HG02852 (cell line): ENCODE results near the gene EIPR1.

Source experiments
- ATAC-seq: cut with Tn5 transposase; IDR thresholded peaks from one replicate; pipeline ENCODE4 v1.9.1; 2021; ENCODE audit warnings: mild to moderate bottlenecking, moderate library complexity; ENCODE audit not compliant: unreplicated experiment

Gene EIPR1

DNA sequence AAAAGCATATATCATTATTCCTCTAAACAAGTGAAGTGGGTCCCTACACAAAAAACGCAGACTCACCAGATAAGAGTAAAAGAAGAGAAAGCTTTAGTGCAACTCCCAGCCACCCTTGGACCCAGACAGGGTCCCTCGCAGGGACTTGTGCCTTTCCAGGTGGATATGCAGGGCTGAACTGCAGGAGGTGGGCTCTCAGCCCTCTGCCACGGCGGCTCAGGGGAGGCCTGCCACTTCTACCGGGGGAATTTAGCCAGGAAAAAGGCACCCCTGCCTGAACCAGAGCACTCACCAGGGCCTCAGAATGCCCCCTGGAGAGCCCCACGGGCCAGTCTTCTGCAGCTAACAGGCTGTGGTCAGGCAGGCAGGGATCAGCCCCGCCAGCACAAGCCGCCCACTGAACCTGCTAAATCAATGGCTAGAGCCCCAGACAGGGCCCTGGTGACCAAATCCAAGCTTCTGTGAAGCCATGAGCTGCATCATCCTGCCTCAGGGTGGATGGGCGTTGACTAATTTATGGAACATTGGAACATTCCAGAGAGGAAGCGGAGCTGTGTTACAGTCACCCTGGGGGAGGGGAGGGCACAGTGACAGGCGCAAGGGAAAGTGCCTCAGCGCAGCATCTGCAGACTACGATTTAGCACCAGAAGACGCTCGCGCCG, 209.3 kb downstream of the EIPR1 start:
- ATAC-seq, result no peak

DNA sequence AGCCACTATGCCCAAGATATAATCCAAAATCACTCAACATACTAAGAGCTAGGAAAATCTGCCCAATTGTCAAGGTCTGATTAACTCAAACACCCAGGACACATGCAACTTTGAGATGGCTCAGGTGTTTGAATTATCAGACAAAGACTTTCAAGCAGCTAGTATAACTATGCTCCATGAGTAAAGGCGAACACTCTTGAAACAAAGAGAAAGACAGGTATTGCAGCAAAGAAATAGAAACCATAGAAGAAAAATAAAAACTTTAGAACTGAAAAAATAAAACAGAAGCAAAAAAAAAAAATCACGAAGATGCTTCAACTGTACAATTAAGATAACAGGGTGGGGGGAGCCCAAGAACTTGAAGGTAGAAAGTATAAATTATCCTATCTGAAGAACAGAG, 214.2 kb downstream of the EIPR1 start:
- no peak for ATAC-seq

DNA sequence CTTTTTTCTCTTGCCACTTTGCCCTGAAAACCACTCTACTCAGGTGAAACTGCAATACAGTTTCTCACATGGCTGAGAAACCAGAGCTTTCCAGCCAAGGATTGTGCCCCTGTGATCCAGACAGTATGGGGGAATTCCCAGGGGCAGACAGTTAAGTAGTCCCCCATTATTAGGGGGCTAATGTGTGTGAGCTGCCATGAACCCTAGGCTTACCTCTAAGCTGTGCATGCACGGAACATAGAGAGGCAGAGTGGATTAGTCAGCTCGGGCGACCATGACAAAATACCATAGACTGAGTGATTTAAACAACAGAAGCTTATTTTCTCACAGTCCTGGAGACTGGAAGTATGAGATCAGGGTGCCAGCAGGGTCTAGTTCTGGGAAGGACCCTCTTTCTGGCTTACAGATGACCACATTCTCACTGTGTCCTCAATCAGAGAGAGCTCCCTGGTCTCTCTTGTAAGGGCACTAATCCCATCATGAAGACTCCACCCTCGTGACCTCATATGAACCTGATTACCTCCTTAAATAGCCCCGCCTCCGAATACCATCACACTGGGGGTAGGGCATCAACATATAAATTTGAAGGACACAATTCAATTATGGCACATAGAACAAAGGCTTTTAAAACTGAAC, 215.1 kb downstream of the EIPR1 start:
- ATAC-seq, result no peak

DNA sequence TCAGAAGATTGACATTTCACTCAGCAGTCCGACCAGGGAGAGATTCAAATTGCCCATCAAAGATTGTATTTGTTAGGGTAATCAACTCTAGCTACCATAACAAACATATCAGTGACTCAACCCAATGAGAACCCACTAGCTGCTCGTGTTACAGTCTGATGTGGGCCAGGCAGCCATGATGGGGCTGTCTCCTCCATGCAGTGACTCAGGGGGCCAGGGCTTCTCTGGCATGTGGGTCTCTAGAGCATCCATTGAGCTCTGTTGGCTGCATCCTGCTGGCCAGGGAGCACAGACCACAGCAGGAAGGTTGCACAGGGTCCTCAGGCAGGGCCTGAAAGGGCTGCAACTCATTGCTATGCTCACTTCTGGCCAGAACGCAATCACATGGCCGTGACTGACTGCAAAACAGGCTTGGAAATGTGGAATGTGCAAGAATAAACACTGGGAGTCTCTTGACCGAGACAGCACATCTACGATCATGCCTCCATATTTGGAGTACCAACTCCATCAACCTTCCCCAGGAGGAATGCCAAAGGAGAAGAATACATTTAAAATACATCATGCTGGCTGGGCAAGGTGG, 216.8 kb downstream of the EIPR1 start:
- no peak for ATAC-seq

DNA sequence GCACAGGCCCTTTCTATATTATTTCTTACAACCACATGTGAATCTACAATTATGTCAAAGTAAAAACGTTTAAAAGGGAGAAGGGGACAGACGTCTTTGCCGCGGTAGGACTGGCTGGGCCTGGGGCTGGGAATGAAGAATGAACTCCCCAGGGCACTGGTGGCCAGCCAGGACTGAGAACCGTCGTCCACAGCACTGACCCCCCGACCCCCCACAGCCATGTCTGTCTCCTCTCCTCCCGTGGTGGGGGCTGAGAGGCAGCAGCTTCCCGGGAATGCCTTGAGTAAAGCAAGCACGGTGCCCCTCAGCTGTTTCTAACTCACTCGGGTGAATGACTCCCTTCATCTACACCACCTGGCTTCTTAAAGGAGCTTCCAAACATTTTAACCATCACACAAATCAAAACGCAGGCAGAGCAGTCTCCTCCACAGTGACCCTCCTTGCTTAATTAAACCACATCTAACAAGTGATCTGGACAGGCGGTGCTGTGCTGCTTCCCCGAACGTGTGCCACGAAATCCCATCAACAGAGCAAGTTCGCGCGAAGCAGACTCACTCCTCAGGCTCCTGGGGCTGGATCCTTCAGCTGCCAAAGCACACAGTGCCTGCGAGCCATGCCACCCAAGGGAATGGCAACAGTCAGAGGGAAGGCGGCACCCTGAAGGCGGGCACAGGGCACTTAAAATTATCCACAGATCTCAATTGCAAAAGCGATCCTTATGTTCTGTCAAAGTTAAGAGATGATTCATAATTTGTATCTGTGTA, 217.7 kb downstream of the EIPR1 start:
- no peak for ATAC-seq

DNA sequence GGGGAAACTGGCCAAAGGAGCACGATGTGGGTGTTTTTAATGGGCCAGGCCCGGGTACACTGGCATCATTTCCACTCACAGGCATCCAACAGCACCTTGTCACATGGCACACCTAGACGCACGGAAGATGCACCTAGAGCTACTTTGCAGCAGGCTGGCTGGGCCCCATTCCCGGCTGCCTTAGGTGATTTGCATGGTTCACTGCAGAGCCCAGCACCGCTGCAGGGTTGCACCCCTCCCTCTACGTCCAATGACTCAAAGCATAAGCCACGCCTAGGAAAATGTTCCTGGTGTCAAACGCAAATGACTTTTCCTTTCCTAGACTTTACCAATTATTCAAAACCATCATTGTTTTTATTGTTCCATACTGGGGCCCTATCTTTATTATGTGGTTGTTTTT, 222.9 kb downstream of the EIPR1 start:
- ATAC-seq, result no peak

DNA sequence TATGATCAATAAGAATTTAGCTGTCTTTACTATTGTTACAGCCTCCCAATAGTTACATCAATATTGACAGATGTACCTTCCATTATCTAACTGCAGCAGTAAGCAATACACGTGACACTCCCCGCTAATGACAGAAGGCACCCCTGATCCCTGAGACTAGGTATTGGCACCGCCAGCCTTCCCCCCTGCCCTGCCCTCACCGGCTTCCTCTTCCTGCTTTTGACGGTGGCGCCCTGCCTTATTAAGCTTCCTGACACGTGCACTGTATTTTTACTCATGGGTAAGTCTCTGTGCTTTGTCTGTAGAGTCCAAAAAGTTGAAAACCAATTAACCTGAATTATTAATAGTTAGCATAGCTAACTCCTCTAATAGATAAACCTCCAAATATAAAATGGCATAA, 223.5 kb downstream of the EIPR1 start:
- no peak for ATAC-seq

DNA sequence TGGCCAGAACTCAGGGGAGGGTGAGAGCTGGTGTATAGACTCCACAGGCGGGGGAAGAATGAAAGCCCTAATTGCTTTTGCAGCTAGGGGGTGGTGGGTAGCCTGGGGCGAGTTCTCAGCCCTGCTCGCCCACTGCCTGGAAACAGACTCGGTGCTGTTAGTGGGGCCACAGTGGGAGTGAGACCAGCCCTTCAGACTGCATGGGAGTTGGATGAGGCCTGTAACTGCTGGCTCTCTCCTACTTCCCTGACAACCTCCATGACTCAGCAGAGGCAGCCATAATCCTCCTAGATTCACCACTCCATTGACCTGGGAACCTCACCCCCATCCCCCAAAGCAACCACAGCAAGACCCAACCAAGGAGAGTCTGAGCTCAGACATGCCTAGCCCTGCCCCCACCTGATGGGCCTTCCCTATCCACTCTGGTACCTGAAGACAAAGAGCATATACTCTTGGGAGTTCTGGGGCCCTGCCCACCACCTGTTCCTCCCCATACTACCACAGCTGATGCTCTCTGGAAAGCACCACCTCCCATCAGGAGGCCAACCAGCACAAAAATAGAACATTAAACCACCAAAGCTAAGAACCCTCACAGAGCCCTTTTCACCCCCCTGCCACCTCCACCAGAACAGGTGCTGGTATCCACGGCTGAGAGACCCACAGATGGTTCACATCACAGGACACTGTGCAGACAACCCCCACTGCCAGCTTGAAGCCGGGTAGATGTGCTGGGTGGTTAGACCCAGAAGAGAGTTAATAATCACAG, 226.3 kb downstream of the EIPR1 start:
- no peak for ATAC-seq

DNA sequence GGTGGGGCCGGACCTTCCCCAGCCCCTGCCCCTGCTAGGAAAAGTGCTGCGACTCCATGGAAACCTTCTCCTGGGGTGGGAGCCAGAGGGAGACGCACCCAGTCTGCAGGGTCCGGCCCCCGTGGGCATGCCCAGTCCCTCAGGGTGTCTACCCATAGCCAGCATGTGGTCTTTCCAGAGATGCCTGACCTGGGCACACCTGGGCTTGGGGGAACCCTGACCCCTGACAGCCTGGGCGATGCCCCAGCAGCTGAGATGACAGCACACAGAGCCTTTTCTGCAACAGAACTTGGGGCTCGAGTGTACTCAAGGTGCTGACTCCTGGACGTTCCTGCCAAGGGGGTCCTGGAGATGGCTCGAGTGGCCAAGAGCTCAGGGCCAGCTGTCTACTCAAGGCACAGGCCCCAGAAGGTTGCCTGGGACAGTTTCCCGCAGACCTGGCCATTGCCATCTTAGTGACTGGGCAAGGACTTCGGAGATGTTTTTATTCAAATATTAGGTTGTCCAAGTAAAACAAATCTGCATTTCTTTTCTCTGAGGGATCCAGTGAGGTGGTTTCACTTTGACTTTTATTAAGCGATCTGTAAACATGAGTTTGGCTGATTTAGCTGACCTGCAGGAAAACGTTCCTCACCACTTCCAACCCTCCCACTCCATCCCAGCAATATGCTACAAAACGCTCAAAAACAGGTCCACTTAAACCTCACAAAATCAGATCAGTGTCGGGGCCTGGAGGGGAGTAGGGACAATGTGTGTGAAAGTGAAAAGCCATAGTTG, 228.0 kb downstream of the EIPR1 start:
- ATAC-seq, result no peak

DNA sequence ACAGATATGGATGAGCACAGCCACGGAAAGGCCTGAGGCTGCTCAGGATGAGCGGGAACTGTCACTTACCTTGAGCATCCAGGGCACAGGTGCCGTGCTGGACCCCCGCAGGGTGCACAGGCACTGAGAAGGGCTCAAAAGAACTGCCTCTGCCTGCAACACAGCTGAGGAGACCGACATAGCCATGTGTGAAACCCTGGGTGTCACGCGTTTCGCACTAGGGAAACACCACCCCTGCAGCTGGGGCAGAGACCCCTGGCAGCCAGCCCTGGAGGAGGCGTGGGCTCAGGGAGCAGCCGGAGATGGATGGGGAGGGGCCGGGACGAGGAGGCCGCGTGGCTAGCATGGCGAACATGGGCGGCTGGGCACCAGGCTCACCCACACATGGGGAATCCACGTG, 228.9 kb downstream of the EIPR1 start:
- no peak for ATAC-seq

DNA sequence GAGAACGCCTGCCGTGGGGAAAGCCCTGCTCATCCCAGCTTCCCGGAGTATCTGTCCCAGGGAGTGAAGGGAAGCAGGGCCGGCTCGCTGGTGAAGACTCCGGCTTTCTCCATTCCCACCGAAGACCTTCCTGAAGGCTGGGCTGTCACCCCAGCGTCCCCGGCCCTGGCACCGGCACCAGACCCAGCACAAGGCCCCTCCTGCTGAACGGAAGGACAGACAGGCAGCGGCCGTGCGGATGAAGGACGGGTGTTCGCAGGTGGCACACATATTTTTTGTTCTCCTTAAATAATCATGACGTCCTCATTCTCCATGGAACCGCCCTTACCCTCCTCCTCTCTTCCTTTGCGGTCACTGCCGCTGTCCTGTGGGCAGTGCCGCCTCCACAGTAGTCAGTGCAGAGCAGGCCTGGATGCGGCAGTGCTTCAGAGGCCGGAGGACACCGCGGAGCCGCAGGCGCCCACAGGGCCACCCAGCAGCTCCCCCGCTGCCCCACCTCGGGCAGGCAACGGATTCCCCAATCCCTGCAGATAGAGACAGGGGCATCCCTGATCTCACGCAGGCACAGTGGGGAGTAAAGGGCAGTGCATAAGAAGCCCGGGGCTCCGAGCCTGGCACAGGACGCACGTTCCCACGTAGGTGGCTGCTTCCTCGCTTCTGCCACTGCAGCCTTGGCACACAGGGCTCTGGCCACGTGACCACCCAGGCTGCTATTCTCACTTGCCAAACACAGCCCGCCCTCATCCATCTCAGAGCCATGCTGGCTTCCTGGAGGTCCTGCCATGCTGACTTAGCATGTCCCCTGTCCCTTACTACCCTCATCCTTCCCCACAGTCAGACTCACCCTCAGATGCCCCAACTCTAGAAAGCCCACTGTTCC, 229.7 kb downstream of the EIPR1 start:
- no peak for ATAC-seq

DNA sequence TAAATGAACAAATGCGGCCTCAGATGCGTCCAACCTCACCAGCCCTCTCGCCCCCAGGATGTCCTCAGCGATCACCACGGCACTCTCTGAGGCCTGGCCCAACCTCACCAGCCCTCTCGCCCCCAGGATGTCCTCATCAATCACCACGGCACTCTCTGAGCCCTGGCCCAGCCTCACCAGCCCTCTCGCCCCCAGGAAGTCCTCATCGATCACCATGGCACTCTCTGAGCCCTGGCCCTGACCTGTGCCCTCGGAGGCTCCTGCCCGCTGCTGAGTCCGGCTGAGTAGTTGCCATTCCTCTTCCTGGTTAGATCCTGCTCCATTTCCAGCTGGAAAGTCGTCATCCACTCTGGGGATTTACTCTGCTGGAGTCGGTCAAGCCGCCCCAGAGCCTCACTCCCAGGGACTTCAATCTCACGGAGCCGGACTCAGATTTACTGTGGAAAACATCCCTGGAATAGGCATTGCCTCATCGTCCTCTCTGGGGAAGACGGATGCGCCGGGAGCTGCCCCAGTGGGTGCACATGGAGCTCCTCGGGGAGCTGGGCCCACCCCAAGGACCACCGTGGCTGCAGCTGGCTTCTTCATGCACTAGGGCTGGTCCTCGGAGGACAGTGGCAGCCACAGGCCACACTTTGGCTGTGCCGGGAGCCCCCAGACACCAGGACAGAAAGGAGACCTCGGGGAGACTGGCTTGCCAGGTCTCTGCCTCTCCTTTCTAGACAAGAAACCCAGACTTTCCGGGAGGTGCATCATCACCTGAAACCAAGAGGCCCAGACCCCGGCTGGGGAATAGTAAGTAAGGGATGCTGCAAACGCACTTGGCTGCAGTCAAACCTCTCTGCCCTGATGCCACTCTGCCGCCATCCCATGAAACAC, 230.6 kb downstream of the EIPR1 start:
- ATAC-seq, result no peak

DNA sequence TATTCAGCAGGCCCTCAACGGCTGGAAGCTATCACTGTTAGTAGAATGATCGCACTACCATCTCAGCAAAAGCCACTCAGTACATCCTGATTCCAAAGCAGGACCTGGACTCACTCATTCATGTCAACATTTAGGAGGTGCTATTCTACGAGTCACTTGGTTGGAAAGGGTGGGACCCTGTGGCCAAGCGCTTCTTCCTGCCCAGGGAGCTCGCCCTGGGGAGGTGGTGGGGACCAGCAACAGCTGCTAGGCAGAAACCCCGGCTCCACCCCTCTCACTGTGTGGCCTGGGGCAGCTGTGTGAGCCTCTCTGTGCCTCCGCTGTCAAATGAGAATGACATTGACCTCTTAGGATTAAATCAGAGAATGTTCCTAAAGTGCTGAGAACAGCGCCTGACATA, 231.4 kb downstream of the EIPR1 start:
- no peak for ATAC-seq

DNA sequence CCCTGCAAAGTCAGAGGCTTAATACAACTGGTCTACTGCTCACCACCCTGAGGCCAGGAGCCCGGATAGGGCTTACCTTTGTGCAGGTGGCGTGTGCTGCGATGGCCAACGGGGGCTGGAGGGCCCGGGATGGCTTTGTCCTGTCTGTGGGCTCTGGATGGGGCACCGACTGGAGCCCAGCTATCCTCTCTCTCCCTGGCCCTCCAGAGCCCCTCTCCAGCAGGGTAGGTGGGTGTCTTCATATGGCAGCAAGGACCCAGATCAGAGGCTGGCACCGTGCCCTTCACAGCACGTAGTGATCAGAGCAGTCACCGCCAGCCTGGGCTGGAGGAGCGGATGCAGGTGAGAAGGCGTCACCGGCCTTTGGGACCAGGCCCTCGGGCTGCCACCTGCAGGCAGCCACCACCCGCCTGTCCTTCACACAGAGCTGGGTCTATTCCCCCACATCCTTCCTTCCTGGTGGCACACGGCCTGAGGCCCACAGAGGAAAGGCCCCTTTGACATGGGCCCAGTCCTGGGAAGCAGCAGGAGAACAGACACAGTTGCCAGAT, 232.1 kb downstream of the EIPR1 start:
- ATAC-seq, result no peak

DNA sequence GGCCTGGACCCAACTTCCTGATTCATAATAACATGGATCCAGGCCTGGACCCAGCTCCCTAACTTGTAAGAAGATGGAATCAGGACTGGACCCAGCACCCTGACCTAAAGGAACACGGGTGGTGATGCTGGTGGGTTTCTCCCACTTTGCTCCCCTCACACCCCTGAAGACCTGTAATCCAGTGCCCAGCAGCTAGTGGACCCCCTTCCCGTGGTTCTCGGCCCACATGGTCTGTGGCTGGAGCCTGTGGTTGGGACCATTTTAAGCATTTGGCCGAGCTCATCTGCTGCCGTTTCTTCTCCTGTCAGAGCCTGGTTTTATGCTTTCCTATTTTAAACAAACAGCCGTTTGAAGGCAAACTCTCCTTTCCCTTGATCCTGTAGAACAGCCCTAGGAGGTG, 232.8 kb downstream of the EIPR1 start:
- ATAC-seq, result no peak

DNA sequence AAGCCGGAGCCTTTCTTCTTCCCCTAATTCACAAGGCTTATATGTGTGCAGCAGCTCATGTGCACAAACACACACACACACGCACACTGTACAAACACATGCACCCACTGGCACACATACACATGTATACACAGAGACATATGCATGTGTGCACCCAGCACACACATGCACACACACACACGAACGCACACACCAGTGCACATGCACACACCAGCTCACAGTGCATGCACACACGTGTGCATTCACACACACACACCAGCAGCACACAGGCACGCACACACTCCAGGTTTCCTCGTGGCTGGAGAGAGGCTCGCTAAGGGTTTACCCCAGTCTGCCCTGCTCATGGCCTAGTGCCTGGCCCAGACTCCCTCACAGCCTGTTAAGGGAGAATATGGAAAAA, 234.0 kb downstream of the EIPR1 start:
- no peak for ATAC-seq

DNA sequence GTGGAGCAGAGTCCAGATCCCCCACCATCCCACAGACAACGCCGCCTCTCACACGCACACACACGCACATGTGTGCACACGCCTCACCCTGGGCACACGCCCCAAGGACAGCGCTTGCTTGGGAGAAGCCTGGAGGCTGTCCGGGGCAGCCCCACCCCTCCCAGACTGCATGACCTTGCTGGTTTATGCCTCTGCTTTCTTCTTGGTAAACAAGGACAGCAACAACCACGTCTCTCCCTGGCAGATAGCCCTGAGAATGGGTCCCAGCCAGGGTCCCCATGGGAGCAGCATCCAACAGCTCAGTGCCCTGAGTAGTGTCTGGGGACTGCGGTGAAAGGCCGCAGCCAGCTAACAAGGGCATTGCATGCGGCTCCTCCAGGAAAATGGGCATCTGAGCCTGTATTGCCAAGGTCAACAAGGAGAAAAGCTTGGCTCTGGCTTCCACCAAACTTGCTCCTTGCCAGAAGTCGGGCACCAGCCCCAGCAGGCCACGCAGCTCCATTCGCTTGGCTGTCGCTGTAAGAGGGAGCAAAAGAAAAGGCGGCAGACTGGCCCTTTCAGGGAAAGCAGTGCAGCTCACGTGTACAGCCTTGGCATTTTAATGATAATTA, 234.6 kb downstream of the EIPR1 start:
- no peak for ATAC-seq

DNA sequence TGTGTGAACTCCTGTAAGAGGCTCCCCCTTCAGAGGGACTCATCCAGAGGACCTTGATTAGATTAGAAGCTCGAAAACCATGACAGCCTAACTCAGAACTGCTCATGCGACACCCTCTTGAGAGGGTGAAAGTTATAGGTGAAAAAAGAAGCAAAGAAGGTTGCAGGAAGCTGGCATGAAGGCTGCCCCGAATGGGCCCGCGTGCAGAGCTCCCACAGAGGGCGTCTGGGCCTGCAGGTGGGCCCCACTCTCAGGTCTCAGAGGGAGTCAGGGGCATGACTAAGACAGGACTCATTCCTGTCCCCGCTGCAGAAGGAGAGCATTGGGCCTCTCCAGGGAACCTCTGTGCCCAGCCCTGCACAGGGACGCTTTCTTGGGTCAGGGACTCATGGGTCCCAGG, 235.4 kb downstream of the EIPR1 start:
- no peak for ATAC-seq
